Sigmoid colon (tissue), 7 donors: Measurements from ENCODE around the gene MYO7B. TPM values are rescaled to one million over a fixed set of nuclear protein-coding genes. Genes with fewer than 3 reads are reported as not detected.

Experiments used
- DNase-seq: peaks from one replicate; pipeline ENCODE4 v3.0.0-alpha.2; 2019
- H3K27ac ChIP-seq, 4 donors: fragments of 200-600 bp; sonication (generic); one replicate each; pipeline ENCODE4 v1.5.1; 2016 to 2019; ENCODE audit warnings: mild to moderate bottlenecking in 1 of 4
- H3K27me3 ChIP-seq, 3 donors: fragments of 200-600 bp; sonication (generic); one replicate each; pipeline ENCODE4 v1.5.1; 2019; ENCODE audit warnings: mild to moderate bottlenecking in 1 of 3
- H3K36me3 ChIP-seq, 4 donors: fragments of 200-600 bp; sonication (generic); one replicate each; pipeline ENCODE4 v1.5.1; 2016 to 2019
- H3K4me1 ChIP-seq, 4 donors: fragments of 200-600 bp; sonication (generic); one replicate each; pipeline ENCODE4 v1.5.1; 2017 to 2019
- H3K4me3 ChIP-seq, 4 donors: fragments of 200-600 bp; sonication (generic); one replicate each; pipeline ENCODE4 v1.5.1; 2017 to 2019; ENCODE audit warnings: mild to moderate bottlenecking in 2 of 4, moderate library complexity in 1 of 4
- H3K9me3 ChIP-seq, 4 donors: fragments of 200-600 bp in 3 of 4; sonication (generic) in 3 of 4; one replicate each; pipeline versions ENCODE4 v1.5.1 to v1.6.1; 2013 to 2019
- CTCF ChIP-seq, 4 experiments: fragments of 450-650 bp in 3 of 4; fragments of 200-600 bp in 1 of 4; IDR thresholded peaks; one replicate each; pipeline ENCODE4 v1.5.1; 2016 to 2019; ENCODE audit warnings: antibody characterized with exemption in 4 of 4, mild to moderate bottlenecking in 3 of 4, moderate library complexity in 2 of 4
- EP300 ChIP-seq, 4 donors: sonication (generic); formaldehyde crosslinking; IDR thresholded peaks; one replicate each; pipeline ENCODE4 v1.6.1; 2017; ENCODE audit warnings: antibody characterized with exemption in 4 of 4
- POLR2A ChIP-seq, 2 donors: fragments of 450-650 bp; IDR thresholded peaks; one replicate each; pipeline ENCODE4 v1.6.1; 2016; ENCODE audit warnings: antibody characterized with exemption in 2 of 2, mild to moderate bottlenecking in 2 of 2, moderate library complexity in 2 of 2
- POLR2AphosphoS5 ChIP-seq, 4 donors: sonication (generic); formaldehyde crosslinking; IDR thresholded peaks; one replicate each; pipeline ENCODE4 v1.6.1; 2017; ENCODE audit warnings: antibody characterized with exemption in 4 of 4
- WGBS, 2 donors: extraction: QIAGEN DNeasy Blood & Tissue Kit; methylation state at CpG; one replicate each; pipeline ENCODE4 v1.1.7; 2013; 5-methylcytosine and 5-hydroxymethylcytosine counted together
- intact Hi-C: fragments of 100-400 bp; cut with DNase I; formaldehyde crosslinking; loops from one replicate; pipeline ENCODE4 v1.15.1; 2023
- polyA plus RNA-seq, 3 donors: library from polyadenylated mRNA; stranded (reverse); fragments of 200-250 nt; gene quantifications; one replicate each; pipeline ENCODE4 v1.2.3, GENCODE V29; 2013
- total RNA-seq, 4 donors: library from RNA; depleted of rRNA; stranded (reverse); fragments of >200 nt; gene quantifications; one replicate each; pipeline ENCODE4 v1.1.0, GENCODE V29; 2016
- donor health status: healthy with polysubstance abuse.
- donor health status: Bipolar disorder and iron deficiency.
- donor health status: healthy.

Gene MYO7B
- total and polyA plus RNA-seq, 7 donors, result 0.54 to 128 (median 30.3) TPM; not detected in 1

- H3K36me3 ChIP-seq, result peaks cover 8 to 95% (median 22%) of the 10 kb centered on the region in 4 donors
- TF ChIP-seq CTCF (IDR thresholded peaks at IDR 0.05), result no peak
- WGBS, 2 donors, result 88% methylated on average over 2 of the region's 2 CpGs
These were observed 37.1 kb upstream of the MYO7B start for GRCh38 chr2:127498386-127498785.

GRCh38 chr2:127503491-127503890 lies 32.0 kb upstream of the MYO7B start:
- Histone ChIP-seq H3K27me3 (no peaks in the 10 kb centered on the region), H3K9me3 (no peaks in the 10 kb centered on the region), H3K36me3 (peaks cover 21 to 69% (median 31%) of the 10 kb centered on the region in 4 donors), H3K4me3 (no peak overlapping the region), H3K27ac (no peak overlapping the region), H3K4me1 (peaks cover 0 to 28% (median 20%) of the 10 kb centered on the region in 4 donors)
- WGBS, 2 donors, result 95 to 96% methylated on average over 2 of the region's 2 CpGs
- DNase-seq, result no peak
- TF ChIP-seq POLR2AphosphoS5 (IDR thresholded peaks at IDR 0.05) (no peak), EP300 (IDR thresholded peaks at IDR 0.05) (no peak), POLR2A (IDR thresholded peaks at IDR 0.05) (no peak), CTCF (IDR thresholded peaks at IDR 0.05) (no peak)
- intact Hi-C loops, result no loop called here

More at GRCh38 chr2:127498386-127498785, 37.1 kb upstream of the MYO7B start:
- Histone ChIP-seq H3K9me3 (no peaks in the 10 kb centered on the region), H3K4me3 (no peak overlapping the region), H3K27ac (no peak overlapping the region), H3K27me3 (no peaks in the 10 kb centered on the region), H3K4me1 (peaks cover 0 to 7% (median 2%) of the 10 kb centered on the region in 4 donors)
- DNase-seq, result no peak
- intact Hi-C loops, result no loop called here

DNA sequence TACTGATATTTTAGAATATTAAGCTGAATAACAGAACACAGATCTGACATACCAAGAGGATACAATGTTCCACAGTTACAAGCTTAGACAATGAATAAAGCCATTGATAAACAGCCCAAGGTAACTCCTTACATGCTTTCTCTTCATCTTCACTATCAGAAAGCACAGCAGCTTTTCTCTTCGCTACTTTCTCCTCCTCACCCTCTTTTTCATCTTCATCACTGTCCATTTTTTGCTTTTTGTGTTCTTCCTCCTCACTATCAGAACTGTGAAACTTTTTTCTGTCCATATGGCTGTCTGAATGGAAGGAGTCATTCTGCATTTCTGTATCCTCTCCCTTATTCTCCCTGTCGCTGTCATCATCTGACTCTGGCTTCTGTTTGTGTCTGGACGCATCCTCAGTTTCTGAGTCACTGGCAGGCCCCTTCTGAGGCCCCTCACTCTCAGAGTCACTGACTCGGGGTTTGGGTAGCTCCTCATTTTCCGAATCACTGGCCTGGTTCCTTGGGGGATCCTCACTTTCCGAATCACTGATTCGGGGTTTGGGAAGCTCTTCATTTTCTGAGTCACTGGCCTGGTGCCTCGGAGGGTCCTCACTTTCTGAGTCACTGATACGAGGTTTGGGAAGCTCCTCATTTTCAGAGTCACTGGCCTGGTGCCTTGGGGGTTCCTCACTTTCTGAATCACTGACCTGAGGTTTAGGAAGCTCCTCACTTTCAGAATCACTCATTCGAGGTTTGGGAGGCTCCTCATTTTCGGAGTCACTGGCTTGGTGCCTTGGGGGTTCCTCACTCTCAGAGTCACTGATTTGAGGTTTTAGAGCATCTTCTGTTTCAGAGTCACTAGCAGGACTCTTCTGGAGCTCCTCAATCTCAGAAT lies 30.7 kb upstream of the MYO7B start:
- intact Hi-C loops, result no loop called here
- H3K27me3 ChIP-seq, result no peaks in the 10 kb centered on the region

DNA sequence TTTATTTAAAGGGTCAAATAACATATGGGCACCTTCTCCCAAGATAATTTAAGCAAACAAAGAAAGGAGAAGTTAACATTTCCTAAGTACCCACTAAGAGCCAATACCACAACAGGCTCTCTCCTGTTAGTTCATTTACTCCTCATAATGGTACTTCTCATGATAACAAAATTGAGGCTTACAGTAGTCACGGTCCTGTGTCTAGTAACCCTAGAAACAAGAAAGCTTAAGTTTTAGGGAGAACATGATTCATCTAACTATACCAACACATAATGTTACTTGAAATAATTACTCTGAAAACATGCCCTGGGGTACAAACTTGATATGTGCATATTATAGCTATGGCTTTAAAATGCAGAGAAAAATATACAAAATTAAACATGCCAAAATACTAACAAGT lies 29.0 kb upstream of the MYO7B start:
- peaks cover 0 to 44% (median 30%) of the 10 kb centered on the region in 4 donors for H3K4me1 ChIP-seq
- WGBS, 2 donors, result 70 to 85% methylated on average over 1 of the region's 1 CpG
- no peak overlapping the region for H3K4me3 ChIP-seq
- no peak for TF ChIP-seq POLR2A (IDR thresholded peaks at IDR 0.05)
- no peak for TF ChIP-seq EP300 (IDR thresholded peaks at IDR 0.05)
- TF ChIP-seq CTCF (IDR thresholded peaks at IDR 0.05), result no peak
- TF ChIP-seq POLR2AphosphoS5 (IDR thresholded peaks at IDR 0.05), result no peak
- DNase-seq, result no peak
- H3K36me3 ChIP-seq, result peaks cover 21 to 43% (median 29%) of the 10 kb centered on the region in 4 donors
- H3K9me3 ChIP-seq, result no peaks in the 10 kb centered on the region
- peak overlapping the region in 1 of 4 donors; percentile 67 for H3K27ac ChIP-seq
- no peaks in the 10 kb centered on the region for H3K27me3 ChIP-seq
- intact Hi-C loops, result no loop called here

More for the DNA sequence above, 30.7 kb upstream of the MYO7B start:
- no peak overlapping the region for H3K27ac ChIP-seq
- no peak overlapping the region for H3K4me3 ChIP-seq
- WGBS, 2 donors, result 89 to 90% methylated on average over 11 of the region's 11 CpGs
- no peaks in the 10 kb centered on the region for H3K9me3 ChIP-seq
- H3K36me3 ChIP-seq, result peaks cover 21 to 59% (median 31%) of the 10 kb centered on the region in 4 donors
- DNase-seq, result no peak
- H3K4me1 ChIP-seq, result peaks cover 0 to 38% (median 28%) of the 10 kb centered on the region in 4 donors
- TF ChIP-seq EP300 (IDR thresholded peaks at IDR 0.05), result no peak
- no peak for TF ChIP-seq POLR2A (IDR thresholded peaks at IDR 0.05)
- no peak for TF ChIP-seq CTCF (IDR thresholded peaks at IDR 0.05)
- no peak for TF ChIP-seq POLR2AphosphoS5 (IDR thresholded peaks at IDR 0.05)
